Tibial artery (tissue), 4 donors: ENCODE data around the gene ZEB2.

Experiments
- DNase-seq, 2 donors: peaks; one replicate each; pipeline ENCODE4 v3.0.0-alpha.2; 2019
- H3K27ac ChIP-seq, 2 donors: fragments of 200-600 bp; sonication (generic) in 1 of 2; 1 replicate in 1 of 2; 2 replicates in 1 of 2; pipeline ENCODE4 v1.5.1; 2018 to 2019; ENCODE audit warnings: mild to moderate bottlenecking in 1 of 2
- H3K27me3 ChIP-seq, 2 donors: fragments of 200-600 bp; sonication (generic) in 1 of 2; one replicate each; pipeline versions ENCODE4 v1.5.1 to v1.6.0; 2016 to 2019
- H3K36me3 ChIP-seq, 3 donors: fragments of 200-600 bp; sonication (generic) in 2 of 3; one replicate each; pipeline ENCODE4 v1.5.1; 2016 to 2019; ENCODE audit warnings: mild to moderate bottlenecking in 2 of 3
- H3K4me1 ChIP-seq, 4 donors: fragments of 200-600 bp; sonication (generic) in 2 of 4; 1 replicate in 3 of 4; 2 replicates in 1 of 4; pipeline ENCODE4 v1.5.1; 2016 to 2019
- H3K4me3 ChIP-seq, 2 donors: fragments of 200-600 bp; sonication (generic) in 1 of 2; 1 replicate in 1 of 2; 2 replicates in 1 of 2; pipeline ENCODE4 v1.5.1; 2018 to 2019; ENCODE audit warnings: mild to moderate bottlenecking in 2 of 2
- H3K9me3 ChIP-seq, 3 donors: fragments of 200-600 bp; sonication (generic) in 1 of 3; one replicate each; pipeline ENCODE4 v1.5.1; 2016 to 2019
- intact Hi-C: fragments of 100-400 bp; cut with DNase I; formaldehyde crosslinking; loops from one replicate; pipeline ENCODE4 v1.15.0; 2023; ENCODE audit warnings: low total_unique reads
- TF ChIP-seq, protein P1 (sequence below), 2 experiments: fragments of 200-600 bp in 1 of 2; fragments of 450-650 bp in 1 of 2; IDR thresholded peaks; one replicate each; pipeline ENCODE4 v1.5.1; 2017 to 2019; ENCODE audit warnings: antibody characterized with exemption in 2 of 2, mild to moderate bottlenecking in 1 of 2, moderate library complexity in 1 of 2

The ZEB2 gene

DNA sequence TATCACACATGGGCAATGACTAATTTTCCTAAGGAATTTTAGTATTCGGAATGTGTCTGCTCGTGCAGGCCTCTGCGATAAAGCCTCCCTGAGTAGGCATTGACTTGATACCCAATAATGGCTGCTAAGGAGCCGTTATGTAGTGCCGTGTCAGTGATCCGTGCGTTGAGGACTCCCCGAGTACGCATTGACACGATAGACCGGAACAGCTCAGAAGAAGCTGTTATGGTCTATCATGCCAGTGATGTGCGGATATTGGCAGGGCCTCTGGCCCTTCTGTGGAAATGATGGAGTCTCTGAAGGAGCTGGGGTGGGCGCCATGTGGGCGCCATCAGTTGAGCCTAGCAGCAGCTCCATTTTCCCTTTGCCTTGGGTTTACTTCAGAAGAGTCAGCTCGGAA is 29.1 kb downstream of the ZEB2 start:
- intact Hi-C loops, result no loop called here
- Histone ChIP-seq H3K9me3 (no peaks in the 10 kb centered on the region), H3K4me1 (peaks cover 0 to 73% (median 16%) of the 10 kb centered on the region in 4 donors), H3K27me3 (no peaks in the 10 kb centered on the region), H3K36me3 (peaks cover 0 to 5% (median 5%) of the 10 kb centered on the region in 3 donors), H3K4me3 (no peak overlapping the region), H3K27ac (no peak overlapping the region)
- TF ChIP-seq, protein P1, sequence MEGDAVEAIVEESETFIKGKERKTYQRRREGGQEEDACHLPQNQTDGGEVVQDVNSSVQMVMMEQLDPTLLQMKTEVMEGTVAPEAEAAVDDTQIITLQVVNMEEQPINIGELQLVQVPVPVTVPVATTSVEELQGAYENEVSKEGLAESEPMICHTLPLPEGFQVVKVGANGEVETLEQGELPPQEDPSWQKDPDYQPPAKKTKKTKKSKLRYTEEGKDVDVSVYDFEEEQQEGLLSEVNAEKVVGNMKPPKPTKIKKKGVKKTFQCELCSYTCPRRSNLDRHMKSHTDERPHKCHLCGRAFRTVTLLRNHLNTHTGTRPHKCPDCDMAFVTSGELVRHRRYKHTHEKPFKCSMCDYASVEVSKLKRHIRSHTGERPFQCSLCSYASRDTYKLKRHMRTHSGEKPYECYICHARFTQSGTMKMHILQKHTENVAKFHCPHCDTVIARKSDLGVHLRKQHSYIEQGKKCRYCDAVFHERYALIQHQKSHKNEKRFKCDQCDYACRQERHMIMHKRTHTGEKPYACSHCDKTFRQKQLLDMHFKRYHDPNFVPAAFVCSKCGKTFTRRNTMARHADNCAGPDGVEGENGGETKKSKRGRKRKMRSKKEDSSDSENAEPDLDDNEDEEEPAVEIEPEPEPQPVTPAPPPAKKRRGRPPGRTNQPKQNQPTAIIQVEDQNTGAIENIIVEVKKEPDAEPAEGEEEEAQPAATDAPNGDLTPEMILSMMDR (IDR thresholded peaks at IDR 0.05), result no peak
- DNase-seq, result no peak

DNA sequence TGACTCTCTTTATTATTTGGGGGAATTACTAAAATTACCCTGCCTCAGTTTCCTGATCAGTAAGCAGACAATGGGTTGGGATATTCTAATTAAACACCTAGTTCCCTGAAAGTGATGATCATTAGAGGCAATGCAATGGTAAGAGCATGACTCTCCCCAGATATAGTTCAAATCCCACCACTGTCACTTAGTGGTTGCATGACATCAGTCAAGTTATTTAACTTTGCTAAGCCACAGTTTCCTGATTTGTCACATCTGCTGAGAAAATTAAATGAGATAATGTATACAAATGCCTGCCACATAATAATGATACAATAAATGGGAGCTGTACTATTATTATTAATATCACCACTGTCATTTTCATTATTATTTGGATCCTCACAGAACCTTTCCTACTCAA is 29.9 kb downstream of the ZEB2 start:
- no peak overlapping the region for H3K27ac ChIP-seq
- no peak overlapping the region for H3K4me3 ChIP-seq
- no peaks in the 10 kb centered on the region for H3K9me3 ChIP-seq
- H3K4me1 ChIP-seq, result peaks cover 0 to 73% (median 11%) of the 10 kb centered on the region in 4 donors
- peaks cover 0 to 5% (median 5%) of the 10 kb centered on the region in 3 donors for H3K36me3 ChIP-seq
- TF ChIP-seq, protein P1 (IDR thresholded peaks at IDR 0.05), result no peak
- intact Hi-C loops, result no loop called here
- H3K27me3 ChIP-seq, result no peaks in the 10 kb centered on the region
- no peak for DNase-seq

DNA sequence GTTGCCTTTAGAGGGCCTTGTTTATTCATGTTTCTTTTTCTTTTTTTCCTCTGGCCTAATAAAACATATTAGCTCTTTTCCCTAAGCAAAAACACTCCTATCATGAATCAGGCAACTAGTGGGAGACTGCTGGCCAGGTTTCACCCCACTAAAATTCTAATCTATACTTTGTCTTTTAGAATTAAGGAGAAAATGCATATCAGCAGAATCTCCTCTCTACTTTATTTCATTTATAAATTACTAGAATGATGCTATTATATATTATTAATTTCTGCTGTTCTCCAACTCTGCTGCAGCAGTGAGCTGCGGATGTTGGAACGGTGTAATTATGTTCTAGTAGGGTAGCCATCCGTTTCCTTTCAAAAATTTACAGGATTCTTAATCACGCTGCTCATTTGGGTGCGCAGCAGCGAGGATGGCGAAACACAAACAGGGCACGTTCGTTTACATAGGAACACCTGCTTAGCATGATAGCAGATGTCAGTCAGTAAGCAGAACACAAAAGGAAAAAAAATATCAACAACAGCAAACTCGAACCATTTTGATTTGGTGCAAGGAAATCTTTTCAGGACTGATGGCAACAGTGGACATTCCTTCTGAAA is 30.5 kb downstream of the ZEB2 start:
- no peak for DNase-seq
- no peak overlapping the region for H3K4me3 ChIP-seq
- intact Hi-C loops, result no loop called here
- H3K9me3 ChIP-seq, result no peaks in the 10 kb centered on the region
- TF ChIP-seq, protein P1 (IDR thresholded peaks at IDR 0.05), result no peak
- peaks cover 0 to 5% (median 5%) of the 10 kb centered on the region in 3 donors for H3K36me3 ChIP-seq
- no peak overlapping the region for H3K27ac ChIP-seq
- peaks cover 0 to 73% (median 11%) of the 10 kb centered on the region in 4 donors for H3K4me1 ChIP-seq
- H3K27me3 ChIP-seq, result no peaks in the 10 kb centered on the region

DNA sequence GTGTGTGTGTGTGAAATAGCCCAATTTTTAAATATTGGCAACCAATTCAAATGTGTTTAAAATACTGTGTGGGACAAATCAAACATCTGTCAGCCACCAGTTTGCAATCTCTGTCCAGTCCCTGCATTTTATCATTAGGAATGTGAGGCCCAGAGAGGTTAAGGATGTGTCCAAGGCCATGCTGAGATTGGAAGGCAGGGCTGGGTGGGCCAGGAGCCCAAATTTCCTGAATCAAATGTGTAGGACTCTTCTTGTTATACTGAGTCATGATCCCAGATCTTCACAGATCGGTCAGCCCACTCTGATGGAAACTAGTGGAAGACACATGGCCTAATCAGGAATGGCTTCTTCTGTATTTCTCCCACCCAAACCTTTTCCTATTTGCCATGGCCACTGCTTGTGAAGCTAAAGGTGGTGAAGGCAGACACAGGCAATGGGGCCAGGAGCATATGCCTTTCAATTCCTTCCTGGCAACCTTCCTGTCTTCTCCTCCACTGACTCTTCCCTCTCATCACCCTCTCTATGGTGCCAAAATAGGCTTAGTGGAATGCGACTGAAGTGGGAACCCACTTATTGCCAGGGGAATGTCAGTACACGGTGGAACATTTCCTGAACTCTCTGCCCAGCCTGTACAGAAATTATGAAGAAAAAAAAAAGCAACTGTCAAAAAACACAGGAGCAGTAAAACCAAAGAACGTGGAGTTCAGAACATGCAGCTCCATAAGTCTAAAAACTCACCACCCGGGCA is 35.5 kb downstream of the ZEB2 start:
- TF ChIP-seq, protein P1 (IDR thresholded peaks at IDR 0.05), result no peak
- intact Hi-C loops, result no loop called here
- peak overlapping the region; percentile 37 to 46 for H3K27ac ChIP-seq
- peaks cover 0 to 82% (median 20%) of the 10 kb centered on the region in 4 donors for H3K4me1 ChIP-seq
- H3K9me3 ChIP-seq, result no peaks in the 10 kb centered on the region
- no peak for DNase-seq
- H3K4me3 ChIP-seq, result no peak overlapping the region
- no peaks in the 10 kb centered on the region for H3K27me3 ChIP-seq
- no peaks in the 10 kb centered on the region for H3K36me3 ChIP-seq

DNA sequence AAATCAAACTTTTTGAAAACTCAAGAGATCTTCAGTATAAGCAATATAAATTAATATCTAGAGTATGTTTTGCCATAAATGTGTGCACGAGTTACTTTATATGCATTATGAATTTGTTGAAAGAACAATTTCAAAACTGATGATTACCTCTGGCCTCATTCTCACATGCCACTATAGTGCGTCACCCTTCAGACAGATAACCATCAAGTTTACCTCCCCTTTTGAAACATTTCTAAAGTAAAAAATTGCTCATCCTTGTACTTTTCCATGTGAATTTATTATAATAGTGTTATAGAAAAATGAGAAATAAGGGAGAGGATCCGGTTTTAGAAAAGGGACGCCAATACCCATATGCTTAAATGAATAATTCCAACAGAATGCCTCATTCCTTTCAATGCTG is 38.3 kb downstream of the ZEB2 start:
- H3K36me3 ChIP-seq, result no peaks in the 10 kb centered on the region
- TF ChIP-seq, protein P1 (IDR thresholded peaks at IDR 0.05), result no peak
- no peak overlapping the region for H3K4me3 ChIP-seq
- intact Hi-C loops, result no loop called here
- H3K9me3 ChIP-seq, result no peaks in the 10 kb centered on the region
- H3K27ac ChIP-seq, result no peak overlapping the region
- no peak for DNase-seq
- no peaks in the 10 kb centered on the region for H3K27me3 ChIP-seq
- peaks cover 0 to 86% (median 39%) of the 10 kb centered on the region in 4 donors for H3K4me1 ChIP-seq
